SK-N-DZ (cell line): ENCODE measurements around the gene RBP3.
"Not testable (repeated sequence)": the region's sequence is repeated elsewhere in the genome, so short reads cannot be mapped to it uniquely, and the experiment has no call there.

Experiments
- DNase-seq: peaks from one replicate; pipeline ENCODE4 v3.0.0-alpha.2; 2015; ENCODE audit warnings: low spot score

The RBP3 gene

GRCh38 chr10:47371629-47372485, 23.7 kb downstream of the RBP3 start:
- DNase-seq = no peak

GRCh38 chr10:47372726-47373125, 24.6 kb downstream of the RBP3 start:
- no peak for DNase-seq

- DNase-seq = no peak
Measured at GRCh38 chr10:47374611-47375536, 26.7 kb downstream of the RBP3 start.

GRCh38 chr10:47376522-47377220, 28.5 kb downstream of the RBP3 start:
- no peak for DNase-seq

GRCh38 chr10:47378183-47378510, 30.0 kb downstream of the RBP3 start:
- no peak for DNase-seq

GRCh38 chr10:47378606-47379444, 30.7 kb downstream of the RBP3 start:
- peak; percentile 35 for DNase-seq

- DNase-seq = no peak
Measured at GRCh38 chr10:47379445-47379785, 31.3 kb downstream of the RBP3 start.

- DNase-seq = no peak
Measured at GRCh38 chr10:47379901-47380300, 31.7 kb downstream of the RBP3 start.

GRCh38 chr10:47380341-47381102, 32.4 kb downstream of the RBP3 start:
- DNase-seq = no peak

GRCh38 chr10:47381103-47381395, 32.9 kb downstream of the RBP3 start:
- no peak for DNase-seq

GRCh38 chr10:47381427-47382379, 33.5 kb downstream of the RBP3 start:
- DNase-seq = no peak

- no peak for DNase-seq
Measured at GRCh38 chr10:47383261-47384147, 35.3 kb downstream of the RBP3 start.

- DNase-seq = peak; percentile 75
Measured at GRCh38 chr10:47384148-47384921, 36.2 kb downstream of the RBP3 start, which contains the start of gene ZNF488. ZNF488 (minus strand) TSS chr10:47384293; CDS start chr10:47368829, 15,464 bp downstream.

GRCh38 chr10:47386104-47386503, 37.9 kb downstream of the RBP3 start:
- not testable (repeated sequence) for DNase-seq

- no peak for DNase-seq
Measured at GRCh38 chr10:47388879-47389278, 40.7 kb downstream of the RBP3 start.

GRCh38 chr10:47389619-47390018, 41.5 kb downstream of the RBP3 start:
- DNase-seq = no peak

GRCh38 chr10:47396311-47396717, 48.2 kb downstream of the RBP3 start:
- no peak for DNase-seq
